ENCODE data around the gene PYGL.
"Not testable (repeated sequence)": the region's sequence is repeated elsewhere in the genome, so short reads cannot be mapped to it uniquely, and the experiment has no call there.

DNA sequence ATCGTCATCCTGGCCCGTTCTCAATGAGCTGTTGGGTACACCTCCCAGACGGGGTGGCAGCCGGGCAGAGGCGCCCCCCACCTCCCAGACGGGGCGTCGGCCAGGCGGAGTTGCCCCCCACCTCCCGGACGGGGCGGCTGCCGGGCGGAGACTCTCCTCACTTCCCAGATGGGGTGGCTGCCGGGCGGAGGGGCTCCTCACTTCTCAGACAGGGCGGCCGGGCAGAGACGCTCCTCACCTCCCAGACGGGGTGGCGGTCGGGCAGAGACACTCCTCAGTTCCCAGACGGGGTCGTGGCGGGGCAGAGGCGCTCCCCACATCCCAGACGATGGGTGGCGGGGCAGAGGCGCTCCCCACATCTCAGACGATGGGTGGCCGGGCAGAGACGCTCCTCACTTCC lies 12.1 kb upstream of the PYGL start:
- not testable (repeated sequence) for TF ChIP-seq POLR2A (IDR thresholded peaks at IDR 0.05)
- TF ChIP-seq, protein P1, sequence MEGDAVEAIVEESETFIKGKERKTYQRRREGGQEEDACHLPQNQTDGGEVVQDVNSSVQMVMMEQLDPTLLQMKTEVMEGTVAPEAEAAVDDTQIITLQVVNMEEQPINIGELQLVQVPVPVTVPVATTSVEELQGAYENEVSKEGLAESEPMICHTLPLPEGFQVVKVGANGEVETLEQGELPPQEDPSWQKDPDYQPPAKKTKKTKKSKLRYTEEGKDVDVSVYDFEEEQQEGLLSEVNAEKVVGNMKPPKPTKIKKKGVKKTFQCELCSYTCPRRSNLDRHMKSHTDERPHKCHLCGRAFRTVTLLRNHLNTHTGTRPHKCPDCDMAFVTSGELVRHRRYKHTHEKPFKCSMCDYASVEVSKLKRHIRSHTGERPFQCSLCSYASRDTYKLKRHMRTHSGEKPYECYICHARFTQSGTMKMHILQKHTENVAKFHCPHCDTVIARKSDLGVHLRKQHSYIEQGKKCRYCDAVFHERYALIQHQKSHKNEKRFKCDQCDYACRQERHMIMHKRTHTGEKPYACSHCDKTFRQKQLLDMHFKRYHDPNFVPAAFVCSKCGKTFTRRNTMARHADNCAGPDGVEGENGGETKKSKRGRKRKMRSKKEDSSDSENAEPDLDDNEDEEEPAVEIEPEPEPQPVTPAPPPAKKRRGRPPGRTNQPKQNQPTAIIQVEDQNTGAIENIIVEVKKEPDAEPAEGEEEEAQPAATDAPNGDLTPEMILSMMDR (IDR thresholded peaks at IDR 0.05) = not testable (repeated sequence)
